Activated CD4-positive, alpha-beta T cell treated with anti-CD3 and anti-CD28 coated beads, Interleukin-2, amount 10 ng/mL, durations not matched to agents 24 days and 14 days (primary cell): Measurements from ENCODE around the gene SDCBP2. TPM values are rescaled to one million over a fixed set of nuclear protein-coding genes. Genes with fewer than 3 reads are reported as not detected.
A peak's percentile ranks its signal among the peaks of the same experiment; 100 is the strongest.

Experiments
- DNase-seq: peaks from one replicate; pipeline ENCODE4 v3.0.0; 2022
- H3K27ac Mint-ChIP-seq: one replicate; pipeline ENCODE4 v1.8.0; 2022; ENCODE audit warnings: mild to moderate bottlenecking, mixed read lengths
- H3K27me3 Mint-ChIP-seq: one replicate; pipeline ENCODE4 v1.8.0; 2022; ENCODE audit warnings: mixed read lengths
- H3K36me3 Mint-ChIP-seq: one replicate; pipeline ENCODE4 v1.8.0; 2022; ENCODE audit warnings: low read depth, mild to moderate bottlenecking, mixed read lengths
- H3K4me1 Mint-ChIP-seq: one replicate; pipeline ENCODE4 v1.8.0; 2021; ENCODE audit warnings: mixed read lengths
- H3K4me3 Mint-ChIP-seq: one replicate; pipeline ENCODE4 v1.8.0; 2022; ENCODE audit warnings: mild to moderate bottlenecking, moderate library complexity, mixed read lengths
- H3K9me3 Mint-ChIP-seq: one replicate; pipeline ENCODE4 v1.8.0; 2021; ENCODE audit warnings: mixed read lengths
- intact Hi-C: fragments of 100-400 bp; cut with micrococcal nuclease; formaldehyde crosslinking; loops from one replicate; pipeline ENCODE4 v1.15.1; 2023
- total RNA-seq: library from RNA; stranded (reverse); gene quantifications from 2 replicates; pipeline ENCODE4 v1.2.3, GENCODE V29; 2022

SDCBP2 gene
- total RNA-seq, 1 donor from 2014 or later: 2.0 TPM

GRCh38 chr20:1331801-1332453, 3.0 kb upstream of the SDCBP2 start:
- H3K27me3 Mint-ChIP-seq: no peaks in the 10 kb centered on the region
- peaks cover 31% of the 10 kb centered on the region for H3K36me3 Mint-ChIP-seq
- peaks cover 56% of the 10 kb centered on the region for H3K4me1 Mint-ChIP-seq
- intact Hi-C loops: no loop called here
- no peaks in the 10 kb centered on the region for H3K9me3 Mint-ChIP-seq
- DNase-seq: no peak
- peak overlapping the region; percentile 44 for H3K27ac Mint-ChIP-seq
- no peak overlapping the region for H3K4me3 Mint-ChIP-seq

GRCh38 chr20:1331101-1331500, 2.2 kb upstream of the SDCBP2 start:
- Mint-ChIP-seq H3K4me3 (no peak overlapping the region), H3K27me3 (no peaks in the 10 kb centered on the region), H3K9me3 (no peaks in the 10 kb centered on the region), H3K4me1 (peaks cover 50% of the 10 kb centered on the region), H3K36me3 (peaks cover 31% of the 10 kb centered on the region), H3K27ac (peak overlapping the region; percentile 63)
- intact Hi-C loops: no loop called here
- no peak for DNase-seq

GRCh38 chr20:1330075-1330830, 1.3 kb upstream of the SDCBP2 start:
- Mint-ChIP-seq H3K4me1 (peaks cover 44% of the 10 kb centered on the region), H3K27me3 (no peaks in the 10 kb centered on the region), H3K4me3 (peak overlapping the region; percentile 45), H3K36me3 (peaks cover 31% of the 10 kb centered on the region), H3K27ac (peak overlapping the region; percentile 89), H3K9me3 (no peaks in the 10 kb centered on the region)
- peak; percentile 83 for DNase-seq
- intact Hi-C loops: no loop called here

GRCh38 chr20:1327827-1328679, 886 bp downstream of the SDCBP2 start:
- H3K27ac Mint-ChIP-seq: peak overlapping the region; percentile 42
- H3K27me3 Mint-ChIP-seq: no peaks in the 10 kb centered on the region
- intact Hi-C loops: loop anchor here (2.0 to 10.0 kb wide), 2 partner anchors 19 to 103 kb away; partner anchors contain the start of gene RAD21L1
- no peak overlapping the region for H3K4me3 Mint-ChIP-seq
- H3K36me3 Mint-ChIP-seq: peaks cover 20% of the 10 kb centered on the region
- H3K4me1 Mint-ChIP-seq: peaks cover 42% of the 10 kb centered on the region
- DNase-seq: no peak
- no peaks in the 10 kb centered on the region for H3K9me3 Mint-ChIP-seq

- Mint-ChIP-seq H3K4me3 (no peak overlapping the region), H3K27me3 (no peaks in the 10 kb centered on the region), H3K4me1 (peaks cover 39% of the 10 kb centered on the region), H3K9me3 (no peaks in the 10 kb centered on the region), H3K27ac (peak overlapping the region; percentile 42), H3K36me3 (peaks cover 14% of the 10 kb centered on the region)
- intact Hi-C loops: loop anchor here (2.0 to 10.0 kb wide), 2 partner anchors 20 to 102 kb away; partner anchors contain the start of gene RAD21L1
- peak; percentile 68 for DNase-seq
These were observed 1.7 kb downstream of the SDCBP2 start for GRCh38 chr20:1327241-1327653.

- intact Hi-C loops: loop anchor here (2.0 to 10.0 kb wide), 2 partner anchors 21 to 101 kb away; partner anchors contain the start of gene RAD21L1
- DNase-seq: no peak
- Mint-ChIP-seq H3K4me3 (no peak overlapping the region), H3K27ac (no peak overlapping the region), H3K9me3 (peaks cover 2% of the 10 kb centered on the region), H3K36me3 (peaks cover 9% of the 10 kb centered on the region), H3K4me1 (peaks cover 42% of the 10 kb centered on the region), H3K27me3 (no peaks in the 10 kb centered on the region)
These were observed 2.7 kb downstream of the SDCBP2 start for GRCh38 chr20:1326031-1326930.

GRCh38 chr20:1325173-1326030, 3.5 kb downstream of the SDCBP2 start:
- intact Hi-C loops: loop anchor here (1.0 to 10.0 kb wide), 9 partner anchors 21 to 141 kb away; partner anchors contain the start of genes FKBP1A, NSFL1C and RAD21L1
- peak; percentile 99 for DNase-seq
- Mint-ChIP-seq H3K9me3 (peaks cover 6% of the 10 kb centered on the region), H3K4me3 (no peak overlapping the region), H3K4me1 (peaks cover 36% of the 10 kb centered on the region), H3K27ac (no peak overlapping the region), H3K27me3 (no peaks in the 10 kb centered on the region), H3K36me3 (peaks cover 10% of the 10 kb centered on the region)

GRCh38 chr20:1324598-1325172, 4.3 kb downstream of the SDCBP2 start:
- Mint-ChIP-seq H3K4me3 (no peak overlapping the region), H3K36me3 (peaks cover 7% of the 10 kb centered on the region), H3K4me1 (peaks cover 30% of the 10 kb centered on the region), H3K27ac (no peak overlapping the region), H3K27me3 (no peaks in the 10 kb centered on the region), H3K9me3 (peaks cover 9% of the 10 kb centered on the region)
- no peak for DNase-seq
- intact Hi-C loops: loop anchor here (1.0 to 10.0 kb wide), 8 partner anchors 24 to 142 kb away; partner anchors contain the start of genes FKBP1A, NSFL1C and RAD21L1

GRCh38 chr20:1323830-1324597, 4.9 kb downstream of the SDCBP2 start:
- Mint-ChIP-seq H3K9me3 (peaks cover 9% of the 10 kb centered on the region), H3K27ac (peak overlapping the region; percentile 4), H3K36me3 (peaks cover 4% of the 10 kb centered on the region), H3K4me3 (no peak overlapping the region), H3K4me1 (peaks cover 24% of the 10 kb centered on the region), H3K27me3 (no peaks in the 10 kb centered on the region)
- intact Hi-C loops: loop anchor here (2.0 to 10.0 kb wide), 3 partner anchors 23 to 103 kb away; partner anchors contain the start of gene RAD21L1
- DNase-seq: no peak

GRCh38 chr20:1323256-1323655, 5.7 kb downstream of the SDCBP2 start:
- Mint-ChIP-seq H3K4me3 (no peak overlapping the region), H3K27ac (no peak overlapping the region), H3K4me1 (peaks cover 26% of the 10 kb centered on the region), H3K9me3 (peaks cover 9% of the 10 kb centered on the region), H3K36me3 (peaks cover 4% of the 10 kb centered on the region), H3K27me3 (no peaks in the 10 kb centered on the region)
- DNase-seq: no peak
- intact Hi-C loops: loop anchor here (10.0 kb wide), 1 partner anchor 98 kb away; the partner anchor contains the start of gene RAD21L1
